ENCODE data around the gene CCDC126. TPM values are rescaled to one million over a fixed set of nuclear protein-coding genes. Genes with fewer than 3 reads are reported as not detected.

CCDC126 gene
- total RNA-seq, 2 donors from 2014 or later = 8.4 to 21.4 TPM

- H3K4me3 ChIP-seq = no peak overlapping the region
- H3K36me3 ChIP-seq = no peaks in the 10 kb centered on the region
- intact Hi-C loops (cut with DNase I) = no loop called here
- 61% methylated on average over 4 of the region's 4 CpGs for WGBS
- no peak overlapping the region for H3K27ac ChIP-seq
- no peaks in the 10 kb centered on the region for H3K4me1 ChIP-seq (replicated peaks)
- DNase-seq (ENCODE audit: low spot score) = peak; percentile 14
- TF ChIP-seq POLR2A (IDR thresholded peaks at IDR 0.05) (no peak), POLR2AphosphoS5 (IDR thresholded peaks at IDR 0.05) (no peak)
- no peaks in the 10 kb centered on the region for H3K9me3 ChIP-seq
- no peaks in the 10 kb centered on the region for H3K27me3 ChIP-seq (replicated peaks; ENCODE audit: insufficient read depth)
Measured at GRCh38 chr7:23691320-23691719, 94.1 kb downstream of the CCDC126 start.

- Histone ChIP-seq H3K27ac (no peak overlapping the region), H3K4me3 (no peak overlapping the region), H3K36me3 (no peaks in the 10 kb centered on the region), H3K9me3 (no peaks in the 10 kb centered on the region), H3K4me1 (replicated peaks) (no peaks in the 10 kb centered on the region), H3K27me3 (replicated peaks; ENCODE audit: insufficient read depth) (no peaks in the 10 kb centered on the region)
- DNase-seq (ENCODE audit: low spot score) = no peak
- no peak for TF ChIP-seq POLR2A (IDR thresholded peaks at IDR 0.05)
- no peak for TF ChIP-seq CTCF (IDR thresholded peaks at IDR 0.05)
- no peak for TF ChIP-seq POLR2AphosphoS5 (IDR thresholded peaks at IDR 0.05)
- intact Hi-C loops (cut with DNase I) = no loop called here
Measured at GRCh38 chr7:23693224-23693623, 96.0 kb downstream of the CCDC126 start.

Small RNA genes within 50 kb of the gene (small RNA-seq; reads per million reads assigned to genes)
- gene AC006026.2 = 0 reads per million in 2 donors

Other genes with a start within 250 kb of the CCDC126 start
- 1 to 10 TPM in 1 of 2 donors, not detected in 1; 9.6 TPM for gene IGF2BP3, start 126.9 kb upstream of the CCDC126 start, total RNA-seq
- gene TRA2A, start 65.4 kb upstream of the CCDC126 start, total RNA-seq = 10 to 100 TPM; 34.3 to 46.0 TPM
- 10 to 100 TPM in 1 of 2 donors, 1 to 10 TPM in 1; 7.0 to 30.8 TPM for gene FAM221A, start 82.8 kb downstream of the CCDC126 start, total RNA-seq
- 10 to 100 TPM in 1 of 2 donors, under 1 TPM in 1; 0.09 to 32.1 TPM for gene STK31, start 112.8 kb downstream of the CCDC126 start, total RNA-seq

Measured in prostate gland (tissue), 2 donors.